ENCODE data around the gene DAD1.

GRCh38 chr14:22629361-22629760, 40.3 kb upstream of the DAD1 start:
- TF ChIP-seq CTCF (IDR thresholded peaks at IDR 0.05) (no peak), POLR2A (IDR thresholded peaks at IDR 0.05) (no peak)
